ENCODE results near the gene MDM1. TPM values are rescaled to one million over a fixed set of nuclear protein-coding genes. Genes with fewer than 3 reads are reported as not detected.

MDM1 gene
- total and polyA plus RNA-seq, 7 donors = 4.2 to 113 (median 73.3) TPM

DNA sequence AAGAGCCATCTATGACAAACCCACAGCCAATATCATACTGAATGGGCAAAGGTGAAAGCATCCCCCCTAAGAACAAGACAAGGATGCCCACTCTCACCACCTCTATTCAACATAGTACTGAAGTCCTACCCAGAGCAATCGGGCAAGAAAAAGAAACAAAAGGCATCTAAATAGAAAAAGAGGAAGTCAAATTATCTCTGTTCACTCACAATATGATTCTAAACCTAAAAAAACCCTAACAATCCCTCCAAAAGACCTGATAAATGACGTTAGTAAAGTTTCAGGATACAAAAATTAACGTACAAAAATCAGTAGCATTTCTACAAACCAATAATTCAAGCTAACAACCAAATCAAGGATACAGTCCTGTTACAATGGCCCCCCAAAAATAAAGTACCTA lies 26.9 kb downstream of the MDM1 start:
- intact Hi-C loops (cut with DNase I) = no loop called here
- TF ChIP-seq POLR2AphosphoS5 (IDR thresholded peaks at IDR 0.05) (no peak), POLR2A (IDR thresholded peaks at IDR 0.05) (no peak), EP300 (IDR thresholded peaks at IDR 0.05) (no peak)
- TF ChIP-seq, protein P1, sequence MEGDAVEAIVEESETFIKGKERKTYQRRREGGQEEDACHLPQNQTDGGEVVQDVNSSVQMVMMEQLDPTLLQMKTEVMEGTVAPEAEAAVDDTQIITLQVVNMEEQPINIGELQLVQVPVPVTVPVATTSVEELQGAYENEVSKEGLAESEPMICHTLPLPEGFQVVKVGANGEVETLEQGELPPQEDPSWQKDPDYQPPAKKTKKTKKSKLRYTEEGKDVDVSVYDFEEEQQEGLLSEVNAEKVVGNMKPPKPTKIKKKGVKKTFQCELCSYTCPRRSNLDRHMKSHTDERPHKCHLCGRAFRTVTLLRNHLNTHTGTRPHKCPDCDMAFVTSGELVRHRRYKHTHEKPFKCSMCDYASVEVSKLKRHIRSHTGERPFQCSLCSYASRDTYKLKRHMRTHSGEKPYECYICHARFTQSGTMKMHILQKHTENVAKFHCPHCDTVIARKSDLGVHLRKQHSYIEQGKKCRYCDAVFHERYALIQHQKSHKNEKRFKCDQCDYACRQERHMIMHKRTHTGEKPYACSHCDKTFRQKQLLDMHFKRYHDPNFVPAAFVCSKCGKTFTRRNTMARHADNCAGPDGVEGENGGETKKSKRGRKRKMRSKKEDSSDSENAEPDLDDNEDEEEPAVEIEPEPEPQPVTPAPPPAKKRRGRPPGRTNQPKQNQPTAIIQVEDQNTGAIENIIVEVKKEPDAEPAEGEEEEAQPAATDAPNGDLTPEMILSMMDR (IDR thresholded peaks at IDR 0.05) = no peak
- peaks cover 0 to 22% (median 3%) of the 10 kb centered on the region in 4 donors for H3K4me1 ChIP-seq
- H3K36me3 ChIP-seq = peaks cover 4 to 96% (median 14%) of the 10 kb centered on the region in 4 donors
- no peaks in the 10 kb centered on the region for H3K9me3 ChIP-seq
- WGBS, 2 donors = 77 to 81% methylated on average over 3 of the region's 3 CpGs
- DNase-seq = no peak
- no peaks in the 10 kb centered on the region for H3K27me3 ChIP-seq
- no peak overlapping the region for H3K4me3 ChIP-seq
- H3K27ac ChIP-seq = peak overlapping the region in 1 of 4 donors; percentile 4

DNA sequence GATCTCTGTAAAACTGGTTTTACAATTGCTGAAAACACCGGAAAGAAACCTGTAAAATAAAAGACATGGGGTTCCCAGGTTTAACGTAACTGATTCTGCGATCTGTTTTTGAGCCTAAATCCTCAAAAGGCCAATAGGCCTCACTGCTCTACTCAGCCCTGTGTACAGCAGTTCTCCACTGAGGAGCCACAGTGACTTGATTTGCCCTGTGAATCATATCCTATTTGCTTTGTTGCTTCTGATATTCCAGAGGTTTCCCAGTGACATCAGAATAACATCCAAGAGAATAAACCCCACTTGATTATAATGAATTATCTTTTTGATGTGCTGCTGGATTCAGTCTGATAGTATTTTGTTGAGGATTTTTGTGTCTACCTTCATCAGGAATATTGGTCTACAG lies 27.5 kb downstream of the MDM1 start:
- H3K9me3 ChIP-seq = no peaks in the 10 kb centered on the region
- H3K4me1 ChIP-seq = peaks cover 0 to 19% (median 3%) of the 10 kb centered on the region in 4 donors
- no peaks in the 10 kb centered on the region for H3K27me3 ChIP-seq
- peak overlapping the region in 2 of 4 donors; percentile 4 for H3K27ac ChIP-seq
- 94 to 98% methylated on average over 3 of the region's 3 CpGs for WGBS, 2 donors
- intact Hi-C loops (cut with DNase I) = no loop called here
- no peak overlapping the region for H3K4me3 ChIP-seq
- TF ChIP-seq EP300 (IDR thresholded peaks at IDR 0.05) = no peak
- no peak for TF ChIP-seq POLR2AphosphoS5 (IDR thresholded peaks at IDR 0.05)
- TF ChIP-seq, protein P1 (IDR thresholded peaks at IDR 0.05) = no peak
- TF ChIP-seq POLR2A (IDR thresholded peaks at IDR 0.05) = no peak
- DNase-seq = no peak
- H3K36me3 ChIP-seq = peaks cover under 1 to 96% (median 13%) of the 10 kb centered on the region in 4 donors

DNA sequence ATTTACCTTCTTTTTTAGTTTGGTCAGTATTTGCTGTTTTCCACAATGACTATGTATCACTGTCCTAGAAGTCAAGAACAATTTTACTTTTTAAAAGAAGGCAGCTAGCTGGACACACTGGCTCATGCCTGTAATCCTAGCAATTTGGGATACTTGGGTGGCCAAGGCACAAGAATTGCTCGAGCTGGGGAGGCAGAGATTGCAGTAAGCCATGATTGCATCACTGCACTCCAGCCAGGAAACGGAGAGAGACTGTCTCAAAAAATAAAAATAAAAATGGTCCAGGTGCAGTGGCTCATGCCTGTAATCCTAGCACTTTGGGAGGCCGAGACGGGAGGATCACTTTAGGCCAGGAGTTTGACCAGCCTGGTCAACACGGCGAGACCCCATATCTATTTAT lies 28.3 kb downstream of the MDM1 start:
- Histone ChIP-seq H3K36me3 (peaks cover 0 to 90% (median 11%) of the 10 kb centered on the region in 4 donors), H3K27ac (peak overlapping the region in 3 of 4 donors; percentile 9 to 36 (median 33)), H3K4me1 (peaks cover 0 to 19% (median 3%) of the 10 kb centered on the region in 4 donors), H3K9me3 (no peaks in the 10 kb centered on the region), H3K4me3 (no peak overlapping the region), H3K27me3 (no peaks in the 10 kb centered on the region)
- intact Hi-C loops (cut with DNase I) = no loop called here
- TF ChIP-seq, protein P1 (IDR thresholded peaks at IDR 0.05) = no peak
- TF ChIP-seq POLR2A (IDR thresholded peaks at IDR 0.05) = no peak
- TF ChIP-seq POLR2AphosphoS5 (IDR thresholded peaks at IDR 0.05) = no peak
- TF ChIP-seq EP300 (IDR thresholded peaks at IDR 0.05) = no peak
- no peak for DNase-seq
- 83 to 87% methylated on average over 6 of the region's 6 CpGs for WGBS, 2 donors

DNA sequence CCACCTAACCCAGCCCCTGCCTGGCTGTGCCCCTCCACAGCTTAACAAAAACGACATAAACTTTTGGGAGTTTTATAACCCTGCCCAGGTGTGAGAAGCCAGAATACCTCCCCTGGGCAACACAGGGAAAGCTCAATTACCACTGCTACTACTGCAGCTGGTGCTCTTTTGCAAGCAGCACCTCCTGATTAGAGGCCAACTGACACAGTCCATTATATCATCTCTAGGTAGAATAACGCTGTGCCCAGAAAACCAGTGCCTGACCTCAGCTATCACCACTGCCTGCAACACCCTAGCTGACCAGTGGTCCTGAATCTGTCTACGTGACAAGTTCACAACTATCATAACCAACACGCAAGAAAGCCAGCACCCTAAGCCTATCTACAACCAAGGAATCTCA lies 34.2 kb downstream of the MDM1 start:
- intact Hi-C loops (cut with DNase I) = no loop called here
- peaks cover 0 to 76% (median 8%) of the 10 kb centered on the region in 4 donors for H3K36me3 ChIP-seq
- DNase-seq = no peak
- H3K27ac ChIP-seq = peak overlapping the region in 1 of 4 donors; percentile 20
- H3K4me1 ChIP-seq = peaks cover 0 to 31% (median 18%) of the 10 kb centered on the region in 4 donors
- no peaks in the 10 kb centered on the region for H3K9me3 ChIP-seq
- whole genome bisulfite sequencing, 2 donors = 81 to 88% methylated on average over 4 of the region's 4 CpGs
- TF ChIP-seq POLR2A (IDR thresholded peaks at IDR 0.05) (no peak), POLR2AphosphoS5 (IDR thresholded peaks at IDR 0.05) (no peak)
- H3K4me3 ChIP-seq = no peak overlapping the region
- H3K27me3 ChIP-seq = no peaks in the 10 kb centered on the region

DNA sequence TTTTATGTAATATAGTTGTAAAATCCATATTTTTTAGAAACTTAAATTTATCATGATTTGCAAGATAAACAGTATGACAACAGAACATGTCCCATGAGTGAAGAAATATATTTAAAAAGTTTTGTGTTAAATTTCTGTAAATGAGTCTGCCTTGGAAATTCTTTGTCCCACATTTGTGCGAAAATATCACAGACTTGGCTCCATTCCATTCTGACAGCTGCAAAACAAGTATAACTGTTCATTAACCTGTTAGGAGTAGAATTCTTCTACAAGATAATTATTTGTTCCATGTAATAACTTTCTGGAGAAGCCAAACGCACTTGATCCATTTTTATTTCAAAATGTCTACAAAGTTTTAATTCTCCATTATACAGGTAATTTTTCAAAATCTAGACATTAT lies 37.9 kb downstream of the MDM1 start:
- peaks cover 0 to 31% (median 18%) of the 10 kb centered on the region in 4 donors for H3K4me1 ChIP-seq
- no peak overlapping the region for H3K4me3 ChIP-seq
- intact Hi-C loops (cut with DNase I) = no loop called here
- TF ChIP-seq POLR2A (IDR thresholded peaks at IDR 0.05) = no peak
- TF ChIP-seq, protein P1 (IDR thresholded peaks at IDR 0.05) = no peak
- no peak for TF ChIP-seq EP300 (IDR thresholded peaks at IDR 0.05)
- no peak for TF ChIP-seq POLR2AphosphoS5 (IDR thresholded peaks at IDR 0.05)
- no peak for DNase-seq
- peaks cover 0 to 41% (median 1%) of the 10 kb centered on the region in 4 donors for H3K36me3 ChIP-seq
- H3K27me3 ChIP-seq = no peaks in the 10 kb centered on the region
- no peaks in the 10 kb centered on the region for H3K9me3 ChIP-seq
- 44 to 78% methylated on average over 2 of the region's 2 CpGs for WGBS, 2 donors
- H3K27ac ChIP-seq = no peak overlapping the region
